ENCODE results near the gene LAMA2. TPM values are rescaled to one million over a fixed set of nuclear protein-coding genes. Genes with fewer than 3 reads are reported as not detected.

Gene LAMA2
- total RNA-seq, 4 donors from 2014 or later, result 154 to 331 (median 241) TPM

GRCh38 chr6:129281168-129281796 is 398.3 kb downstream of the LAMA2 start:
- TF ChIP-seq CTCF (IDR thresholded peaks at IDR 0.05; ENCODE audit: low read depth), result no peak

DNA sequence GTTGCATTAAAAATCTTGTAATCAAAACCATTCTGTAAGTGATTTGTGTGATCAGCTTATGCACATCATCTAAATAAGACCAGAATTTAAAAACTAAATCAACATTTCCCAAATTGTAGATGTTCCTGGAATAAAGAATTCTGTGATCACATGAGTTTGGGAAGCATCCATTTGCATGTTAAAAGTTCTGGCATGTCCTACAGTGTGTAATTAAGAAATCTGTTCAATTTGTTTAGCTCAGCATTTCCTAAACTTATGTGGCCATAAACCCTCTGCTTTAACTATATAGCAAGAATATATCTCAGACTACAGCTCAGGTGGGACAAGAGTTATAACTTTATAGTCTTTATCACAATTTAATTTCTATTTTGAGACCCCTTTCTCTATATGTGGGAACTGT is 399.1 kb downstream of the LAMA2 start:
- TF ChIP-seq CTCF (IDR thresholded peaks at IDR 0.05; ENCODE audit: low read depth), result no peak

DNA sequence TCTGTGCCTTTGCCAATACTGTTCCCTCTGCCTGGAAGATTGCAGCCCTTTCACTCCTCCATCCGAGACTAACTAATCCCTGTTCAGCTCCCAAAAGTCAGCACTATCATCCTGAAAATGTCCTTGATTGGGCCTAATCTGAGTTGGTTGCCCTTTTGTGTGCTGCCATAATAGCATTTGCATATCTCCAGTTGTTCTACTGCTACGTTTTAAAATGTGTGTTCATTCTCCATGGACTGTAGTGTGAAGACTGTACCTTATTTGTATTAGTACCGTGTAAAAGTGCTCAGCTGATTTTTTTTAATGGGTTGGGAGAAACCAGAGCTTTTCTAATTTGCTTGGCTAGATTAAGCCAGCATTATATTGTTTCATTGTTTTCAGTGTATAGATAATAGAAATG is 401.3 kb downstream of the LAMA2 start:
- no peak for TF ChIP-seq CTCF (IDR thresholded peaks at IDR 0.05; ENCODE audit: low read depth)

GRCh38 chr6:129287231-129288177 is 404.6 kb downstream of the LAMA2 start:
- TF ChIP-seq CTCF (IDR thresholded peaks at IDR 0.05; ENCODE audit: low read depth), result no peak

- TF ChIP-seq CTCF (IDR thresholded peaks at IDR 0.05; ENCODE audit: low read depth), result no peak
These were observed 406.5 kb downstream of the LAMA2 start for GRCh38 chr6:129289442-129289841.

DNA sequence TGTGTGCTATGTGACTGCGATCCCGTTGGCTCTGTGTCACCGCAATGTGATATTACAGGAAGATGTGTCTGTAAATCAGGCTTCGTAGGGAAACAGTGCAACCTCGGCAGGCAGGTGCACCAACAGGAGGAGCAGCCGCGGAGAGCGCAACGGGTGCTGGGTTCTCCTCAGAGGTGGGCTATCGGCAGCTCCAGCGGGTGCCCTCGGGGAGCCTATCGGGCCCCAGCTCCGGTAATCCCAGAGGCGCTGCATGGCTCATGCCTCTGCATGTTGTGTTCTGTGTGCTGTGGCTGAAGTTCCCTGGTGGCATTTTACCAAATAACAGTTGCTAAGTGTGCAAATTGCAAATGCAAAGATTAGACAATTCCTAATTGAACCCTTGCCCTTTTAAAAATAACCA is 409.9 kb downstream of the LAMA2 start:
- TF ChIP-seq CTCF (IDR thresholded peaks at IDR 0.05; ENCODE audit: low read depth), result no peak

GRCh38 chr6:129297592-129297991 is 414.7 kb downstream of the LAMA2 start:
- no peak for TF ChIP-seq CTCF (IDR thresholded peaks at IDR 0.05; ENCODE audit: low read depth)

Measured in subcutaneous adipose tissue (tissue), 4 donors.